Femur (tissue), 1 donor: ENCODE measurements around the gene COL24A1.
"Not testable (repeated sequence)": the region's sequence is repeated elsewhere in the genome, so short reads cannot be mapped to it uniquely, and the experiment has no call there.

Source experiments
- DNase-seq: peaks from one replicate; pipeline ENCODE4 v3.0.0-alpha.2; 2017

The COL24A1 gene

DNA sequence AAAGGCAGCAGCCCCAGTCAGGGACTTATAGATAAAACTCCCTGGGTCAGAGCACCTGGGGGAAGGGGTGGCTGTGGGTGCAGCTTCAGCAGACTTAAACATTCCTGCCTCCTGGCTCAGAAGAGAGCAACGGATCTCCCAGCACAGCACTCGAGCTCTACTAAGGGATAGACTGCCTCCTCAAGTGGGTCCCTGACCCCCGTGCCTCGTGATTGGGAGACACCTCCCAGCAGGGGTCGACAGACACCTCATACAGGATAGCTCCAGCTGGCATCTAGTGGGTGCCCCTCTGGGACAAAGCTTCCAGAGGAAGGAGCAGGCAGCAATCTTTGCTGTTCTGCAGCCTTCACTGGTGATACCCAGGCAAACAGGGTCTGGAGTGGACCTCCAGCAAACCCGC lies 84.1 kb downstream of the COL24A1 start:
- DNase-seq = not testable (repeated sequence)

DNA sequence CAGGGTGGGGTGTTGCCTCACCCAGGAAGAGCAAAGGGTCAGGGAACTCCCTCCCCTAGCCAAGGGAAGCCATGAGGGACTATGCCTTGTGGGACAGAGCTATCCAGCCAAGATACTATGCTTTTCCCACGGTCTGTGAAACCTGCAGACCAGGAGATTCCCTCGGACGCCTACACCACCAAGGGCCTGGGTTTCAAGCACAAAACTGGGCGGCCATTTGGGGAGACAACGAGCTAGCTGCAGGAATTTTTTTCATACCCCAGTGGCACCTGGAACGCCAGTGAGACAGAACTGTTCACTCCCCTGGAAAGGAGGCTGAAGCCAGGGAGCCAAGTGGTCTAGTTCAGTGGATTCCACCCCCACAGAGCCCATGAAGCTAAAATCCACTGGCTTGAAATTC lies 84.7 kb downstream of the COL24A1 start:
- not testable (repeated sequence) for DNase-seq

DNA sequence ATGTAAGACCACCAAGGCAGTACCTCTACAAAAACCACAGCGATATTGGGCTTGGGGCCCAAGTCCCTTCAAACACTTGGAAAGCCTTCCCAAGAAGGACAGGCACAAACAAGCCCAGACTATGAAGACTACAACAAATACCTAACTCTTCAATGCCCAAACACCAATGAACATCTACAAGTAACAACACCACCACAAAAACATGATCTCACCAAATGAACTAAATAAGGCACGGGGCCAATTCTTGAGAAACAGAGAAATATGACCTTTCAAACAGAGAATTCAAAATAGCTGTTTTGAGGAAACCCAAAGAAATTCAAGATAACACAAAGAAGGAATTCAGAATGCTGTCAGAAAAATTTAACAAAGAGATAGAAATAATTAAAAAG lies 86.8 kb downstream of the COL24A1 start:
- DNase-seq = no peak

DNA sequence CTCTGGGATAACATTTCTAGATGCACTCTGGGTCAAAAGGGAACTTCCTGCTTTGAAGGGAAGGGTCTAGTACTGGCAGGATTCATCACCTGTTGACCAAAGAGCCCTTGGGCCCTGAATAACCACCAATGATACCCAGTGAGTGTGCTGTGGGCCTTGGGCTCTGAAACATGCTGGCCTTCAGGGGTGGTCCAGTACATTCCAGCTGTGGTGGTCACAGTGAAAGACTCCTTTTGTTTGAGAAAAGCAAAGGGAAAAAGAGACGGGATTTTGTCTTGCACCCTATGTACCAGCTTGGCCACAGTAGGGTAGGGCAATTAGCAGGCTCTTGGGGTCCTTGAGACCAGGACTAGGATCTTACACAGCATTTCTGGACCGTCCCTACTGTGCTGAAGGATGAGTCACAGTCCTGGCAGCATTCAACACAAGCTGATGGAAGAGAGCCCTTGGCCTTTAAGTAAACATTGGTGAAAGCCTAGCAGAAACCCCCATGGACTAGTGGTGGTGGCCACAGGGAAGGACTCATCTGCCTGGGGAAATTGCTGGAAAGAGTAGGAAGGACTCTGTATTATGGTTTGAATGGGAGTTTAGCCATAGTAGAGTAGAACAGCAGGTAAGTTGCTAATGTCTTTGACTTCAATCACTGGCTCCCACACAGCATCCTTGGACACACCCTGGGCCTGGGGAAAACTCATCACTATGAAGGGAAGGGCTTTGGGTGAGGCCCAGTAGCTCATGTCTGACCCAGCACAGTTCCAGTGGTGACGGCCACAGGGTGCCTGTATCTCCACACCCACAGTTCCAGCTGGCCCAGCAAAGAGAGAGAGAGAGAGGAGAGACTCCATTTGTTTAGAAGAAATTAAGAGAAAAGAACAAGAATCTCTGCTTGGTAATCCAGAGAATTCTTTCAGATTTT lies 87.5 kb downstream of the COL24A1 start:
- no peak for DNase-seq

DNA sequence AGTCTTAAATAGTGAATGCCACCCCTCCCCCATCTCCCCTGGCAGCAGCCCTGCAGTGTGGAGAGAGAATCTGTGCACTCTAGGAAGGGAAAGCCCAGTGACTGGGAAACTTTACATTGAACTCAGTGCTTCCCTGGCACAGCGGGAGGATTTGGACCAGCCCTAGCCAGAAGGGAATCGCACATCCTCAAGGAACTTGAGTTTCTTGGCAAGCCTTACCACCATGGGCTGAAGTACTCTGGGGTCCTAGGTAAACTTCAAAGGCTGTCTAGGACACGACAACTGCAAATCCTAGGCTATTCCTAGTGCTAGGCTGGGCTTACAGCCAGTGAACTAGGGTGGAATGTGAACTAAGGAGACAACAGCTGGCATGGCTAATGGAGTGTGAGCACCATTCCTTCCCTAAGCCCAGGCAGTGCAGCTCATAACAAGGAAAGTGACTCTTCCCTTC lies 88.3 kb downstream of the COL24A1 start:
- peak; percentile 56 for DNase-seq

DNA sequence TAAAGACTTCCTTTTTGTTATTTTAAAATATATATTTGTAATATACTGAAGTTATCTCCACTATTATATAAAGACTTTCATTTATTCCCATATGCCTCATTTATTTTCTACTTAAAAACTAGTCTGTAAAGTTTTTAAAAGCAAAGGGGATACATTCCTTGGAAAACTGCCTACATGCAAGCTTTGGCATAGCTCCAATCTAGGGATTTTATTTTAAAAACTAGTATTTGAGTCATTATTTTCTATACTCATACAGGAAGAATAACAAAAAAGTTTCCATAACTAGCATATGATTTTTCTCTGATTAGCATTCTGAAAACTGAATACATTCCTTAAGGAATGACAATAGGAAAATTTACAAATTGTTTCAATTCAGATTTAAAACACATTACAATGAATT lies 88.9 kb downstream of the COL24A1 start:
- no peak for DNase-seq

DNA sequence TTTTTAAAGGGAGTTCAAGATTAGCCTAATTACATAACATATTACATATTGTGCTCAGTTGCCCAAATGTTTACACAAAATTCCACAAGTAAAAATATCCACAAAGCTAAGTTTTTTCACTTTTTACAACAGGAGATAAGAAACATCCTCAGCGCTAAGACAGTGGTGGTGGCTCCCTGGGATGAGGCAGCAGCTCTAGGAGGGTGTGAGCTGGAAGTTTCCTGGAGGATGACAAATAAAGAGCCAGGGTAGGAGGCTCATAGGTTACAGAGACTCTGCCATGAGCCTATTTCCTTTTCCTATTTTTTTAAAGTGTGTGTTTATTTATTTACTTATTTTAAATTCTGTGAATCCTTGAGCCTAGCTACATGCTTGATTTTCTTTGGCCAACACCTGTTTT lies 91.7 kb downstream of the COL24A1 start:
- DNase-seq = no peak

DNA sequence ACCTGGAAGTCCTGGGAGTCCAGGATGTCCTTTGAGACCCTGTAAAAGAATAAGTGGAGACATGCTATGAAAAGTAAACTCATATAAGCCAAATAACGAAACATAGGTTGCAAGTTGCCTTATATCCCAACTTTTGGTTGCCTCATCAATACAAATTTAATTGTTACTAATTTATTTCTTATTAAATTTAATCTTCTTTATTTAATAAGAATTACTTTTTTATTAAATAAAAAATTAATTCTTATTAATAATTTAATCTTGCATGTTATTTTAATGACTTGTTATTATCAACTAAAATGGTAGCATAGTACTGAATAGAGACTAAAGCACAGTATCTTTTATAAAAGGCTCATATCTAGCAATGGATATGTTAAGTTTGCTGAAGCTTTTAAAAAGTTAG lies 92.9 kb downstream of the COL24A1 start:
- DNase-seq = no peak

DNA sequence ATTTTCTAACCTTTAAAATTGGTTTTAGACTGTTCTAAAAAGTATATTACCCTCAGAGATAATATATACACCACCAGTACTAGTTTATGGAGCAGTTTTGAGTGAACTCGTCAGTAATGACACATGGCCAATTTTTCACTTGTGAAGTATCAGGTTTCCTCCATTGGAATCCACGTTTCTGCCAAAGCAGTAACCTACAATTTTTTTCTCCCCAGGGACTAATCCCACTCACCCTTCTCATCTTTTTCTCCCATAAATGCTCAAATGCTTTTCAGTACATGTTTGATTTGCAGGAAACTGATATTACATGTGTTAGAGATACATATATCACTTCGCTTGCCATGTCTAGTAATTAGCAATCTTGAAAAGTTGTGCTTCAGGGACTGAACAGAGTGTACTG lies 94.1 kb downstream of the COL24A1 start:
- DNase-seq = no peak

DNA sequence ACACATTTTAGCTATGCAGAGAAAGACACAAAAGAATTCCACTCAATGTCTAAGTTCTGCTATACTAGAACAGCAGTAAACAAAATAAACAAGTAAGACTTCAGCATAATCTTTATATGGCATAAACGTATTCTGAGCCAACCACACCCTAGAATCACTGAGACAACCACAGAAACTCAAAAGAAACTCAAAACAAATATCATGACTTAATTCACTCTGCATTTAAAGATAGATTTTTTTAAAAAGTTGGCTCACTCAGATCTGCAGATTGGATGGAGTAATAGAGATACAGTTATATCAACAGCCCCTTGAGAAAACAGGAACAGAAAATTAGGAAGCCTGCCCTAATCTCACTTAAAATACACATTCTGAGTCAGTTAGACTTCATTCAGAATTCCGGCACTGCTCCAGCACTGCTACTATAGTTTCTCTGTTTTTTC lies 95.0 kb downstream of the COL24A1 start:
- no peak for DNase-seq

DNA sequence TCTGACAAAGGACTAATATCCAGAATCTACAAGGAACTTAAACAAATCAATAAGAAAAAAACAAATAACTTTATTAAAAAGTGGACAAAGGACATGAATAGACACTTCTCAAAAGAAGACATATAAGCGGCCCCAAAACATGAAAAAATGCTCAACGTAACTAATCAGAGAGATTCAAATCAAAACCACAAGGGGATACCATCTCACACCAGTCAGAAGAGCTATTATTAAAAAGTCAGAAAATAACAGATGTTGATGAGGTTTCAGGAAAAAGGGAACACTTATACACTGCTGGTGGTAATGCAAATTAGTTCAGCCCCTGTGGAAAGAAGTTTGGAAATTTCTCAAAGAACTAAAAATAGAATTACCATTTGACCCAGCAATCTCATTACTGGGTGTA lies 102.2 kb downstream of the COL24A1 start:
- no peak for DNase-seq

DNA sequence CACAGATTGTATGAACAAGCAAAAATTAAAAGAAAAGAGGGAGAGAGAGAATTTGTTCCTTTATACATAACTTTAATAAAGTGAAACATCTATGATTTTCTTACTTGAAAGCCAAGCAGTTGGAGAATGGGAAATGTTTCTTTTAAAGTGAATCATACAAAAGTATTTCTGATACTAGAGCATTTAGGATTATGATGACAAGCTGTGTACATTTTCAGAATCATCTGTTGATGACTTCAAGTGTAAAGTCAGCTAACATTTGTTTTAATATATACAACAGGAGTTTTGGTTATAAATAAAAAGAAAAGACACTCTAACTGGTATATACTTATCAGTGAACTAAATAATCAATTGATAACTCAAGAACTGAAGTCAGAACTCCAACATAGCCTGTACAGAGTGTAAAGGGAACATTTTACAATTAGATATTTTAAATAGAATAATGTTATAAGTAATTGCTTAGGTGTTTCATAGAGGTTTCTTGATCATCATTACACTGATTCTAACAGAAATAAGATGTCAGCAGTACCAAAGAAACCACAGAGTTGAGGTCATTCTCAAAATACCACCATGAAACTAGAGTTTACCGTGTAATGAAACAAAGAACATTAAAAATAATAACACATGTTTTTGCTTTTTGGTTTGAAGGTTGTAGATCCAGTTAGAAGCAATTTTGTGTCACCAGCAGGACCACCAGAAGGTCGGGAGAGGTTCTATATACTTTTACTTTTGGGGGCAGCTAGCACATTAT lies 103.4 kb downstream of the COL24A1 start:
- no peak for DNase-seq

DNA sequence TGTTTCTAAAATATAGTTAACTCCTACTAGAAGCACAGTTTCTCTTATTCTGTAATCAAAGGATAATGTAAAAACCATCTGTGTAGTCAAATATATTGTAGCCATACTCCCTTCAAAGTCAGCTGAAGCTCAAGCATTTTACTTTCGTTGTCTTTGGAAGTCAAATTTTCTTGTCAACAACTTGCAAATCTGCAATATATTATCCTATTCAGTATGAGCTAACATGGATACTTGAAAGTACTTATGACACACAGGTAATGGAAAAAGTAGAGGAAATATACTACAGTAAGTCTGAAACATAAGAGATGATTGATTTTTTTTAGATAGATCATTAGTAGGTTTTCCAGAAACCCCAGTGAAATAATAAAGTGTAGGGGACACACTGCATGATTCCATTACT lies 121.5 kb downstream of the COL24A1 start:
- DNase-seq = no peak

DNA sequence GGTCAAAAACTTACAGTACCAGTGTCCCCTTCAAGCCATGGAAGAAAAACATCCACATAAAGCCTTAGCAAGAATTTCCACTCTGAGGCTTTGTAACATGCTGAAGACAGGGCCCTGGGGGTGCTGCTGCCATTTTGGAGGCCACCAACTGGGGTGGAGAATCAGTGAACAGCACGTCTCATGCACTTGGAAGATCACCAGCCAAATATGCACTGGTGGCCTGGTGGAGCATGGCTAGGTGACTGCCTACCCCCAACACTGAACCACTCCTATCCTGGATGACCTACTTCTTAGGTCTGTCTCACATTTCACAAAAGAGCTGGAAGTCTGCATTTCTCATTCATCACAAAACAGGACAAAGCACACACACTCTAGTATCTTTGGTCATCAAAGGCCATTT lies 126.4 kb downstream of the COL24A1 start:
- no peak for DNase-seq

DNA sequence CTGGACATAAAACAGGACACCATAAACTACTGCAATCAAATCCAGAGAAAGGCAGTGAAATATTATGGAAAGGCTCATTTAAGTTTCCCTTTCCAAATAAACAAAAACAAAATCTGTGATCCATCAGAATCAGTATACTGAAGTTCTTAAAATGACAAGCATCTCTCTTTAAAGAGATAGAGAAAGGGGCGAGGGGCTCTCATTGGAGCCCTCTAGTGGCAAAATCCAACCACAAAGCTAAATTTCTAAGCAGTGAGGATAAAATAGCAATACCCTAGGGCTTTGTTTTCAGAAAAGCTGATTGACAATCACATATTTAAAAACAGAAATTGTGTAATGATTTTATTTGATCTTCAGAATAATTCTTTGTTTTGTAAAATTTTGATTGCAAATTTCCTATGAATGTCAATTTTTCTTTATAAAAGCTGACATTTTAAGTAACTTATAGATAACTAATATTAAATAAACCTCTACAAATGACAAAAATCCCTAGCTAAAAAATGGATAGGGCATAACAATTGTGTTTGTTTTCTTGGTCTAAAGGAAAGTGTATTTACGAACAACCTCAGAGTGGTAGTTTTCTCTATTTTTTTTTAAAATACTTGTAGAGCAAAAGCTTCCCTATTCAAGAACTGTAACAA lies 138.2 kb downstream of the COL24A1 start:
- no peak for DNase-seq

DNA sequence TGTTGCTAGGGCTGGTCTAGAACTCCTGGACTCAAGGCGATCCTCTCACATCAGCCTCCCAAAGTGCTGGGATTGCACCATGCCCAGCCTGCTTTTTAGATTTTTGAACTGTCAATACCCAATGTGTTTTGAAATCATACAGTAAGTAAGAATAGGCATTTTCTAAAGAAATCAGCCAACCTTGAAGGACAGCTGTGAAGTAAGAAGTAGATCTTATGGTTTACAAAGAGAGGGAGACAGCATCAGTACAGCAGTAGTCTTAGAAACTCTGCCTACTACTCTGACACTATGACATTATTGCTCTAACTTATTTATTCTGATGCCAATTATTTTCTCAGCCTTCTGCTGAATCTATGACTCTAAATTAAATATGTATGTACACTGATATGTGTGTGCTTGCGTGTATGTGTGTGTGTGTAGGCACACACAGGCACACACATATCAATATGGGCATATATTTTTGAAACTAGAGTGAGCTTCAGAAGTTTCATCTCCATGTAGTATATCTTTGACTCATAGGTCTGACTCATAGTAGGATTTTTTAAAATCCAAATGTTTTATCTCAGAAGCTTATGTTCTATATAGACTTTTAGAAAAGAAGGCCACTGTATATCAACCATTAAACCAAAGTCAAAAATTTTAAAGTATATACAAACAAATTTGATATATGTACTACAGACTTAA lies 140.4 kb downstream of the COL24A1 start:
- DNase-seq = no peak

DNA sequence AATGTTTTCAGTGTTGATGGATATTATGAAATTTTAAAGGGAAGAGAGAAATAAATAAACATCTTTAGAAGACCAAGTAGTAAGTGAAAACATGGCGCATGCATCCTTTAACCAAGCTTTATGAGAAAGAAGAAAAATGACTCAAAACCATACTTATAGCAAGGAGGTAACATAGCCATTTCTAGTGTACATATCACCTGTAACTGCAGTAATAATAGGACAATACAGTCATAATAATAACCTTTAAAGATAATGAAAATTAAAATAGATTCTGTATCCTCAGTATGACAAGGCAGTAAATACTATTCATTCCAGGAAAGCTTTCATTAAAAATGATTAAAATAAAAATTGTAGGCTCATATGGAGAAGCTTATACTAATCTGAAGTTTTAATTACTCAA lies 141.2 kb downstream of the COL24A1 start:
- no peak for DNase-seq

DNA sequence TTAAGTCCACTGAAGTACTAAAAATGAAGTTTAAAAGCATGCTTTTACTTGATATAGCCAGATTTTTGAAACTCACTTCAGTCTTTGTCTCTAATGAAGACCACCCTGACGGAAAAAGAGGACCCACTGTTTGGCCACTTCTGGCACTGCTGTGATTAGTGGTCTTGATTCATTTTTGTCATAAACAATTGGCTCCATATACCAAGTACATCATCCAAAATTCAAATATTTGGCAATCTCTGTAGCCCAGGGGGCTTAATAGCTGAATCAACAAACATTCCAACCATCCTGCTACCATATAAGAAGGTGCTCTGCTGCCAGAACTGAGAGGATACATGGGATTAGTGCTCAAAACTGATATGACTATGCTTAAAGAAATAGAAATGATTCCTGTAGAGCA lies 156.0 kb downstream of the COL24A1 start:
- DNase-seq = no peak

DNA sequence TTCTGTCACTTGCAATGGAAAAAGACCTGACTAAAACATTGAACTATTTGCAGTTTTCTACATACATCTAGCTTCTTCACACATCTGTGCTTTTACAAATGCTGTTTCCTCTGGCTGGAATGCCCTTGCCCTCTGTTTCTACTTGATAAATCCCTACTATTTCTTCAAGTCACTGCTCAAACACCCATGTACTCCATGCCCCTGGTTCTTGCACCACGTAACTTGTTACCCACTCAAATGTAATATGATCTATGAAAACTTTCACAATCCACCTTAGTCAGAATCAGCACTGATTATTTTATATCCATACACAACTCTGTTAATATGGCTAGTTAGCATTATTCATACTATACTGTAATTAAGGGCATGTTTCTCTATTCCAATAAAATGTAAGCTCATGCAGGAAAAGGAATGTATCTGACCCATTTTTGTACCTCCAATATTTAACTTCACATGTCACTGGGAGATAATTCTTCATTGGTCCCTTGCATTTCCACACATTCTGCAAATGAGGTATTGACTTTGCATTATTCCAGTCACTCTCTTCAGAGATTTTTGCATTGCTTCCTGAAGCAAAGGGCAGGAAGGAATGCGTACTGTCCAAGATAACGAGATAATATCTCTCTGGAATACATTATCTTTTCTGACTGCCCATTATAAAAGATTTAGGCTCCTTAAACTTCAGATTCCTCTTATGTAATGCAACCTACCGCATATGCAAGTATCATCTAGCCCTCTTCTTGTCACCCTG lies 158.3 kb downstream of the COL24A1 start:
- no peak for DNase-seq

DNA sequence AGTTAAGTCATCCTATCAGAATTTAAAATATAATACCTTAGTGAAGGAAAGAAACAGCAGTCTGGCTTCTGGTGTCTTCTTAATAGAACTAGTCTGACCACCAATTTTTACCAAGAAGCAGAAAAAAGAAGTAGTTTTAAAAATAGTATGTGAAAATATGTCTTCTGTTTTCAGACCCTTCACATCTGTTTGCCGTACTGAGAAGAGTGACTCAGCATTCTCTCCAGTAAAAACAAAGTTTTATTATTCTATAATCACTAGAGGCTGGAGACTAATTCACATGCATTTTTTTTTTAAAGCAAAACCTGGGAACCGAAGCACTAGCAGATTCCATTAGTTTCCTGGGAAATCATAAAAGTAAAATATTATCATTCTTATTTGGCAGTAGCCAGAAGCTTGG lies 163.8 kb downstream of the COL24A1 start:
- no peak for DNase-seq

DNA sequence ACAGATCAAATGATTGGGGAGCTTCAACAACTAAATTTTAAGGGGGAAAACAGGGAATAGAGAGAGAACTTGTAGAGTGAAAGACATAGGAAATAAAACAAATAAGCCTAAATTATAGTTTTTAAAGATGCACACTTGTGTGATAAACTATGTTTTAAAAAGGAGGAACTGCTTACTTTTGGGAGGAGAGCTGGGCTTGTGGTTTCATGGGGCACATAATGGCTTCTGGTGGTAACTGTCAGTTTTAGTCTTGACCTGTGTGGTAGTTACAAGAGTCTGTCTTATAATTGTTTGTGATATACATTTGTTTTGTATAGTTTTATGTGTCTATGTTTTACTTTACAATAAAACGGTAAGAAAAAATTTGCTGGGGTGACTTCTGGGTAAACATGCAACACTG lies 165.3 kb downstream of the COL24A1 start:
- DNase-seq = no peak

DNA sequence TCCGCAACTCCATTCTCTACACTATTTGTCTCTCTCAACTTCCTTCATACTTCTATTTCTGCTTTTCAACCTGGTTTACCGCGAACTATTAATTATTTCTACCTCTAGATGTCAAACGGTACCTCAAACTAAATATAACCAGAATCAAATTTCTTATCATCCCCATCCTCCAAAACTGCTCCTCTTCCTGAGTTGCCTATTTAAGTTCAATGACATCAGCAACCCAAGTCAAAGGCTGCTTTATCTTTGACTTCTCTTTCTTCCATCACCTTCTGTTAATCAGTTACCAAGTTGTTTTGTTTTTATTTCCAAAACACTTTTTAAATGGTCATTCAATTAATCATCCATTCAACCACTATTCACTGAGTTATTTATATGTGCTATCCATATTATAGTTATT lies 171.9 kb downstream of the COL24A1 start:
- no peak for DNase-seq
